Measurements from ENCODE around the gene GLT8D2.

Gene GLT8D2

GRCh38 chr12:103952497-103952896 is 97.5 kb downstream of the GLT8D2 start:
- H3K27ac ChIP-seq (ENCODE audit: low read length) = no peak overlapping the region
- H3K27me3 ChIP-seq (ENCODE audit: control insufficient read depth in 1 of 2, insufficient read depth in 2 of 2, low read length in 2 of 2) = no peaks in the 10 kb centered on the region
- H3K36me3 ChIP-seq (ENCODE audit: control insufficient read depth in 2 of 2, insufficient read depth in 2 of 2, low read length in 2 of 2) = peaks cover 37 to 42% of the 10 kb centered on the region in 2 donors
- H3K9me3 ChIP-seq (ENCODE audit: control insufficient read depth in 2 of 2, low read length in 2 of 2) = no peaks in the 10 kb centered on the region
- no peak overlapping the region for H3K9ac ChIP-seq (ENCODE audit: low read length in 2 of 2)
- H3K4me1 ChIP-seq (ENCODE audit: control insufficient read depth, insufficient read depth, low read length) = peaks cover 16% of the 10 kb centered on the region
- H3K4me3 ChIP-seq (ENCODE audit: low read length in 2 of 2) = no peak overlapping the region

- H3K27me3 ChIP-seq (ENCODE audit: control insufficient read depth in 1 of 2, insufficient read depth in 2 of 2, low read length in 2 of 2) = no peaks in the 10 kb centered on the region
- no peak overlapping the region for H3K27ac ChIP-seq (ENCODE audit: low read length)
- no peak overlapping the region for H3K9ac ChIP-seq (ENCODE audit: low read length in 2 of 2)
- H3K9me3 ChIP-seq (ENCODE audit: control insufficient read depth in 2 of 2, low read length in 2 of 2) = no peaks in the 10 kb centered on the region
- H3K36me3 ChIP-seq (ENCODE audit: control insufficient read depth in 2 of 2, insufficient read depth in 2 of 2, low read length in 2 of 2) = peaks cover 61 to 64% of the 10 kb centered on the region in 2 donors
- H3K4me3 ChIP-seq (ENCODE audit: low read length in 2 of 2) = no peak overlapping the region
- no peaks in the 10 kb centered on the region for H3K4me1 ChIP-seq (ENCODE audit: control insufficient read depth, insufficient read depth, low read length)
Observed at GRCh38 chr12:103948746-103949406, 101.1 kb downstream of the GLT8D2 start.

GRCh38 chr12:103947871-103948555 is 102.0 kb downstream of the GLT8D2 start:
- Histone ChIP-seq H3K36me3 (ENCODE audit: control insufficient read depth in 2 of 2, insufficient read depth in 2 of 2, low read length in 2 of 2) (peaks cover 63 to 65% of the 10 kb centered on the region in 2 donors), H3K27ac (ENCODE audit: low read length) (no peak overlapping the region), H3K4me3 (ENCODE audit: low read length in 2 of 2) (no peak overlapping the region), H3K9ac (ENCODE audit: low read length in 2 of 2) (no peak overlapping the region), H3K4me1 (ENCODE audit: control insufficient read depth, insufficient read depth, low read length) (no peaks in the 10 kb centered on the region), H3K9me3 (ENCODE audit: control insufficient read depth in 2 of 2, low read length in 2 of 2) (no peaks in the 10 kb centered on the region), H3K27me3 (ENCODE audit: control insufficient read depth in 1 of 2, insufficient read depth in 2 of 2, low read length in 2 of 2) (no peaks in the 10 kb centered on the region)

- no peaks in the 10 kb centered on the region for H3K27me3 ChIP-seq (ENCODE audit: control insufficient read depth in 1 of 2, insufficient read depth in 2 of 2, low read length in 2 of 2)
- H3K4me1 ChIP-seq (ENCODE audit: control insufficient read depth, insufficient read depth, low read length) = no peaks in the 10 kb centered on the region
- H3K27ac ChIP-seq (ENCODE audit: low read length) = no peak overlapping the region
- H3K9me3 ChIP-seq (ENCODE audit: control insufficient read depth in 2 of 2, low read length in 2 of 2) = no peaks in the 10 kb centered on the region
- no peak overlapping the region for H3K4me3 ChIP-seq (ENCODE audit: low read length in 2 of 2)
- H3K36me3 ChIP-seq (ENCODE audit: control insufficient read depth in 2 of 2, insufficient read depth in 2 of 2, low read length in 2 of 2) = peaks cover 70 to 78% of the 10 kb centered on the region in 2 donors
- no peak overlapping the region for H3K9ac ChIP-seq (ENCODE audit: low read length in 2 of 2)
Observed at GRCh38 chr12:103944964-103945363, 105.0 kb downstream of the GLT8D2 start.
